GM18526 (cell line): ENCODE data around the gene TSKU.

Experiments
- POLR2A ChIP-seq: IDR thresholded peaks from 3 replicates; pipeline ENCODE4 v1.6.1; 2011; ENCODE audit not compliant: insufficient read length; ENCODE audit errors: extremely low read depth

The TSKU gene

DNA sequence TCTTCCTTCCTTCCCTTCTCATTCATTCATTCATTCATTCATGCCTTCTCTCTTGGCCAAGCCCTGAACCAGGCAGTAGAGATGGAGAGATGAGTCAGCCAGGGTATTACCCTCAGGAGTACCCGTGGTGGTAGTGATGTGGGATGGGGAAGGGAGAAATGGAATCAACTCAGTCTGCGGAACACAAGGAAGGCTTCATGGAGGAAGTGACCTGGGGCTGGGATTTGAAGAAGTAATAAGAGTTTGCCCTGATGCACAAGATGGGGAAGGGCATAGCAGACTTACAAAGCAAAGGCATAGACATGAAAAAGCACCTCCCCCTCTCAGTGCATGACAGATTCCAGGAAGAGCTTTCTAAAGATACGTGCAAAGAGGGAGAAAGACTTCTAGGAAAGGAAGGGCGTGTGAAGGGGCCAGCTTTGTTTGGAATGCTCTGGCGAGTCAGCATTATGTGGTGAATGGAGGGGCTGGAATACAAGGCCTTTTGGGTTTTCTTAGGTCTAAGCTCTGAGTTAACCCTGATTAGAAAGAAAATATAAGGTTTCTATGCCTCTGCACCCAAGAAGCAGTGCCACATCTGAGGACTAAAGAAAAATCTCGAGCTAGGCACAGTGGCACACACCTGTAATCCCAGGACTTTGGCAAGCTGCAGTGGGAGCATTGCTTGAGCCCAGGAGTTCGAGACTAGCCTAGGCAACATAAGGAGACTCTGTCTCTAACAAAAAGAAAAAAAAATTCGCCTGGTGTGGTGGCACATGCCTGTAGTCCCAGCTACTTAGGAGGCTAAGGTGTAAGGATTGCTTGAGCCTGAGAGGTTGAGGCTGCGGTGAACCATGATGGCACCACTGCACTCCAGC is 41.2 kb downstream of the TSKU start:
- no peak for TF ChIP-seq POLR2A

GRCh38 chr11:76824980-76825725 is 42.0 kb downstream of the TSKU start:
- no peak for TF ChIP-seq POLR2A

- no peak for TF ChIP-seq POLR2A
These were observed 42.7 kb downstream of the TSKU start for GRCh38 chr11:76825726-76826396.

GRCh38 chr11:76830639-76831327 is 47.6 kb downstream of the TSKU start:
- TF ChIP-seq POLR2A, result no peak

DNA sequence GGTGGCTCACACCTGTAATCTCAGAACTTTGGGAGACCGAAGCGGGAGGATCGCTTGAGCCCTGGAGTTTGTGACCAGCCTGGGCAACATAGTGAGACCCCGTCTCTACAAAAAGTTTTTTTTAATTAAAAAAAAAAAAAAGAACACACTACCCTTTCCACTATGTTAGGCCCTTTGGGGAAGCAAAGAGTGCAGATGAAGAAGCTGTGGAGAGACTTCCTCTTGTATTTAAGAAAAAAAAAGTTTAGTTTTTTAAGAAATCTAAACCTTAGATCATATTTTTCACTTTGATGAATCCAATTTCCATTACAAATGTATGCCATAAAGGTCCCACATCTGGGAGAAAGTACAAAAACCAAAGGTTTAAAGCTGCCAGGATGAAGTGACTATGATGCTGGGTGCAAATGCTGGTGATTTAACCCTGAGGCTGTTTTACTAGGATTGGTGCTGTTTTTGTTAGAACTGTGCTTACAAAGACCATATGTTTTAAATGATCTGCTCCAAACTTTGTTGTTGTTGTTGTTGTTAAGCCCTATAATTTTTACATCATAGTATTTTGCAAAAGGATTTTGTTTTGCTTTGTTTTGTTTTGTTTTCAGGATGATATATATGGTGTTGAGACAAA is 48.6 kb downstream of the TSKU start:
- TF ChIP-seq POLR2A, result no peak

DNA sequence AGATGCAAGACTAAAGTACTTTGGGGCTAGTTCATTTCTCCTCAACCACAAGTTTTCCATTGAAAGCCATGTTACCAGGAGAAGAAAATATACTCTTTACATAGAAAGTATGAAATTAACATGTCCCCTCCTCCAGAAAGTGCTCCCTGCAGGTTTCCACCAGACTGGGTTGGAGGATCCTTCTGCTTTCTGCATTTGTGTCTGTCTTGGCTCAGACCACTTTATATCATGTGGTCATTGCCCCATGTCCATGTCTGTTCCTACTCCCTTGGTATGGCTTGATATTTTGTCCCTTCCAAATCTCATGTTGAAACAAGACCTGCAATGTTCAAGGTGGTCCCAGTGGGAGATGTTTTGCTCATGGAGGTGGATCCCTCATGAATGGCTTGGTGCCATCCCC is 49.2 kb downstream of the TSKU start:
- TF ChIP-seq POLR2A, result no peak

GRCh38 chr11:76834151-76834550 is 51.0 kb downstream of the TSKU start:
- no peak for TF ChIP-seq POLR2A

- no peak for TF ChIP-seq POLR2A
These were observed 51.9 kb downstream of the TSKU start for GRCh38 chr11:76835036-76835435.

- TF ChIP-seq POLR2A, result no peak
These were observed 52.9 kb downstream of the TSKU start for GRCh38 chr11:76835928-76836612.

DNA sequence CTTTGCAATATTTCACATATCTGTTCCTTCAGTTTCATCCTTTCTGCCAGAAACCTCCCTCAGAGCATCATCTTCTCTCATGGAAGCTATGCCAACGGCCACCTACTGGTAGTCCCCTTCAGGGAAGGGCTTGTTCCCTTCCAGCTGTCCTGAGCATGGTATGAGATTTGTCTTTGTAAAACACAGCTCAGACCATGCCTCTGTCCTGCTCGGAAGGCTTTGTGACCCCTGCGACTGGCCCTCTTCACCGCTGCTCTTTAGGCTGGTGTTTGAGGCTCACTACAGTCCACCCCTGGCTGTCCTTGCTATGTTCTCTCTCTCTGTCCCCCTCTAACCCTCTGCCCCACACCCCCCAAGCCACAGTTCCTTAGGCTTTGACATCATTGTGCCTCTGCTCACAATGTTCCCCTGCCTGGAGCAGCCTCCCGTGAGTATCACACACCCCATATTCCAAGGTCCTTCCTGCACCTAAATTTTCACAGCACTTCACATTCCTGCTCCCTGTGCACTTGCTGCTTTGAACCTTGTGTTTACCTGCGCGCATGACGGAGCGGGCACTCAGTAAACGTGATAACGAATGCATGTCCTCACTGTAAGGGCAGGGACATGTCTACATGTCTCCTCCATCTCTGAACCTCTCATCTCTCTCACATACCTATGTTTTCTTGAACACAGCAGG is 53.6 kb downstream of the TSKU start:
- TF ChIP-seq POLR2A, result no peak

- no peak for TF ChIP-seq POLR2A
These were observed 54.8 kb downstream of the TSKU start for GRCh38 chr11:76837696-76838677.

GRCh38 chr11:76838678-76839068 is 55.5 kb downstream of the TSKU start:
- no peak for TF ChIP-seq POLR2A

DNA sequence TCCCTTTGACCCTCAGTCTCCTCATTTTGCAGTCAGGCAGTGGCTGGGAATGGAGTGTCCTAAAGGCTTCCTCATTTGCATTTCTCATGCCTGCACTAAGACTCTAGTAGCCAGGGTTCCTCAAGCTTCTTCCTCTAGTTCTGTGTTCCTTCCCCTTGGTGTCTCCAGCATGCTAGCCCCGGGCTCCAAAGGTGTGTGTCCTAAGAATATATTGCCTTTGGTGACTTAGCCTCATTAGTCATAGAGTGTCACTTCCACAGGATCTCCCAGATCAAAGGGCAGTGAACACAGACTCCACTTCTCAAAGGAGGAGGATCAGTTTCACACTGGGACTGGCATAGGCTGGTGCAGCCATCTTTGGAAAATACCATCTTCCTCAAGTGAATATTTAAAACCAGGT is 56.2 kb downstream of the TSKU start:
- TF ChIP-seq POLR2A, result no peak
